CD14-positive monocyte (primary cell): ENCODE results near the gene SHCBP1. TPM values are rescaled to one million over a fixed set of nuclear protein-coding genes. Genes with fewer than 3 reads are reported as not detected.
A peak's percentile ranks its signal among the peaks of the same experiment; 100 is the strongest.

Experiments
- DNase-seq, 3 donors: peaks; one replicate each; pipeline ENCODE4 v3.0.0-alpha.2; 2011 to 2022
- H2AFZ ChIP-seq: 2 replicates; pipeline ENCODE4 v1.6.0; 2012; ENCODE audit warnings: mild to moderate bottlenecking, low read depth, low read length, inconsistent platforms; ENCODE audit not compliant: insufficient read depth, poor library complexity, severe bottlenecking
- H3K27ac ChIP-seq, 2 donors: 1 replicate in 1 of 2; 2 replicates in 1 of 2; pipeline ENCODE4 v1.5.1; 2012 to 2013; ENCODE audit warnings: low read length in 2 of 2, control low read depth in 1 of 2, inconsistent platforms in 1 of 2, low read depth in 1 of 2, mild to moderate bottlenecking in 1 of 2
- H3K27me3 ChIP-seq, 2 donors: one replicate each; pipeline versions ENCODE4 v1.6.0 to v1.6.1; 2011 to 2013; ENCODE audit warnings: low read length in 2 of 2; ENCODE audit not compliant: control insufficient read depth in 2 of 2, insufficient read depth in 2 of 2
- H3K36me3 ChIP-seq, 2 donors: replicated peaks in 1 of 2; 1 replicate in 1 of 2; 2 replicates in 1 of 2; pipeline versions ENCODE4 v1.5.1 to v1.6.1; 2012 to 2013; ENCODE audit warnings: low read length in 2 of 2, control low read depth in 1 of 2, inconsistent platforms in 1 of 2, mild to moderate bottlenecking in 1 of 2; ENCODE audit not compliant: insufficient read depth in 2 of 2, control insufficient read depth in 1 of 2
- H3K4me1 ChIP-seq, 2 donors: 1 replicate in 1 of 2; 2 replicates in 1 of 2; pipeline versions ENCODE4 v1.5.1 to v1.6.1; 2012 to 2013; ENCODE audit warnings: low read length in 2 of 2, control low read depth in 1 of 2, inconsistent platforms in 1 of 2, mild to moderate bottlenecking in 1 of 2, moderate library complexity in 1 of 2; ENCODE audit not compliant: insufficient read depth in 2 of 2, control insufficient read depth in 1 of 2
- H3K4me2 ChIP-seq: replicated peaks from 2 replicates; pipeline ENCODE3; 2012; ENCODE audit warnings: low read length, moderate library complexity, mild to moderate bottlenecking; ENCODE audit not compliant: poor library complexity, severe bottlenecking; ENCODE audit errors: extremely low read depth
- H3K4me3 ChIP-seq, 3 experiments: fragments of 200-600 bp in 1 of 3; sonication (generic) in 1 of 3; replicated peaks in 1 of 3; 1 replicate in 2 of 3; 2 replicates in 1 of 3; pipeline ENCODE4 v1.5.1; 2011 to 2013; ENCODE audit warnings: low read length in 3 of 3, mild to moderate bottlenecking in 3 of 3, control low read depth in 2 of 3, low read depth in 2 of 3, inconsistent platforms in 1 of 3, moderate library complexity in 1 of 3
- H3K79me2 ChIP-seq: 2 replicates; pipeline ENCODE4 v1.6.0; 2012; ENCODE audit warnings: mild to moderate bottlenecking, control low read depth, inconsistent platforms, low read length, moderate library complexity; ENCODE audit not compliant: insufficient read depth
- H3K9ac ChIP-seq: 2 replicates; pipeline ENCODE4 v1.6.0; 2017; ENCODE audit warnings: low read length, mild to moderate bottlenecking; ENCODE audit not compliant: insufficient read depth, poor library complexity, severe bottlenecking
- H3K9me3 ChIP-seq, 2 donors: replicated peaks in 1 of 2; 1 replicate in 1 of 2; 2 replicates in 1 of 2; pipeline versions ENCODE4 v1.5.1 to v1.6.1; 2012 to 2013; ENCODE audit warnings: low read length in 2 of 2, control low read depth in 1 of 2; ENCODE audit not compliant: control insufficient read depth in 1 of 2, insufficient read depth in 1 of 2
- H4K20me1 ChIP-seq: 2 replicates; pipeline ENCODE4 v1.6.0; 2012; ENCODE audit warnings: mild to moderate bottlenecking, low read length, control low read depth, moderate library complexity; ENCODE audit not compliant: insufficient read depth
- H3K27ac Mint-ChIP-seq, 7 donors: one replicate each; pipeline ENCODE4 v1.8.0; 2020; ENCODE audit warnings: mild to moderate bottlenecking in 7 of 7, mixed read lengths in 7 of 7, moderate library complexity in 6 of 7, inconsistent platforms in 2 of 7
- H3K27me3 Mint-ChIP-seq, 3 donors: one replicate each; pipeline ENCODE4 v1.8.0; 2021 to 2022; ENCODE audit warnings: low read depth in 3 of 3, mild to moderate bottlenecking in 3 of 3, mixed read lengths in 3 of 3, moderate library complexity in 3 of 3, inconsistent platforms in 1 of 3
- H3K36me3 Mint-ChIP-seq, 2 donors: one replicate each; pipeline ENCODE4 v1.8.0; 2020; ENCODE audit warnings: mixed read lengths in 2 of 2, inconsistent platforms in 1 of 2, mild to moderate bottlenecking in 1 of 2
- H3K4me1 Mint-ChIP-seq: one replicate; pipeline ENCODE4 v1.8.0; 2020; ENCODE audit warnings: mild to moderate bottlenecking, mixed read lengths
- H3K4me3 Mint-ChIP-seq, 2 donors: one replicate each; pipeline ENCODE4 v1.8.0; 2020; ENCODE audit warnings: mild to moderate bottlenecking in 2 of 2, mixed read lengths in 2 of 2, moderate library complexity in 1 of 2
- H3K9me3 Mint-ChIP-seq, 7 donors: one replicate each; pipeline ENCODE4 v1.8.0; 2020 to 2022; ENCODE audit warnings: mixed read lengths in 7 of 7, mild to moderate bottlenecking in 6 of 7, moderate library complexity in 6 of 7, inconsistent platforms in 2 of 7
- WGBS: methylation state at CpG from one replicate; pipeline ENCODE4 v1.1.5; 2013; ENCODE audit warnings: missing lambda C conversion rate; ENCODE audit not compliant: insufficient coverage; 5-methylcytosine and 5-hydroxymethylcytosine counted together
- intact Hi-C, 2 donors: fragments of 100-400 bp; cut with micrococcal nuclease; formaldehyde crosslinking; loops; one replicate each; pipeline versions ENCODE4 v1.15.0 to v1.15.1; 2023
- polyA plus RNA-seq, 3 donors: library from polyadenylated mRNA; depleted of rRNA in 1 of 3; unstranded in 2 of 3; stranded (reverse) in 1 of 3; fragments of 300-500 nt in 2 of 3; fragments of >200 nt in 1 of 3; fragmentation: Illumina TruSeq in 2 of 3; gene quantifications; 1 replicate in 2 of 3; 2 replicates in 1 of 3; pipeline ENCODE4 v1.2.3, GENCODE V29; 2012 to 2021
- TF ChIP-seq, protein P1 (sequence below): fragments of 200-600 bp; IDR thresholded peaks from one replicate; pipeline ENCODE4 v1.8.0; 2022; ENCODE audit warnings: antibody characterized with exemption, mild to moderate bottlenecking

Gene SHCBP1
- polyA plus RNA-seq, 3 donors = 0.45 to 2.3 (median 0.93) TPM

DNA sequence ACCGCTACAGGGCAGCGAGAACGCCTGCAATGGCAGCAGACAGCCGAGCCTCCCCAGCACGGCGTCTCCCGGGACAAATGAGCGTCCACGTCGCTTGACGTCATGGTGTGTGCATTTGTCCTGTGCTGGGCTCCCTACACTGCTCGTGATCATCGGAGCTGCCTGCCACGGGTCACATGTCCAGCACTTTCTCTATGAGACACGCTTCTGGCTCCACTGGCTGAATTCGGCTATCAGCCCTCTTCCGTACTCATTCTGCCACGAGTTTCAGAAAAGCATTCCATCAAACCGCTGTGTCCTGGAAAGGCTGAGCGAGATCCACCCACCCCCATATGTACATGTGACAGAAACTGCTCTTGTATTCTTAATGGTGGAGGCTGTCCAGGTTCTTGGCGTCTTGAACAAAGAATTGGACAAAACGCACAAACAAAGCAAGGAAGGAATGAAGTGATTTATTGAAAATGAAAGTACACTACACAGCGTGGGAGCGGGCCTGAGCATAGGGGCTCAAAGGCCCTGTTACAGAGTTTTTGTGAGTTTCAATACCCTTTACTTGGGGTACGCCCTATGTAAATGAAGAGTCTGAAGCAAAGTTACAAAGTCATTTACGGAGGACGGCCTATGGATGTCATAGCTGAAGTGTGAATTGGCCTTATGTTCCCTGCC is 28.5 kb upstream of the SHCBP1 start:
- Histone ChIP-seq H3K4me1 (no peaks in the 10 kb centered on the region), H3K27ac (no peak overlapping the region), H3K9me3 (no peaks in the 10 kb centered on the region), H3K27me3 (no peaks in the 10 kb centered on the region), H3K4me2 (no peak overlapping the region), H4K20me1 (no peaks in the 10 kb centered on the region), H3K79me2 (no peaks in the 10 kb centered on the region), H2AFZ (no peak overlapping the region), H3K9ac (no peak overlapping the region), H3K4me3 (no peak overlapping the region), H3K36me3 (peaks cover 0 to 22% of the 10 kb centered on the region in 2 donors)
- 98% methylated on average over 17 of the region's 27 CpGs for WGBS
- TF ChIP-seq, protein P1, sequence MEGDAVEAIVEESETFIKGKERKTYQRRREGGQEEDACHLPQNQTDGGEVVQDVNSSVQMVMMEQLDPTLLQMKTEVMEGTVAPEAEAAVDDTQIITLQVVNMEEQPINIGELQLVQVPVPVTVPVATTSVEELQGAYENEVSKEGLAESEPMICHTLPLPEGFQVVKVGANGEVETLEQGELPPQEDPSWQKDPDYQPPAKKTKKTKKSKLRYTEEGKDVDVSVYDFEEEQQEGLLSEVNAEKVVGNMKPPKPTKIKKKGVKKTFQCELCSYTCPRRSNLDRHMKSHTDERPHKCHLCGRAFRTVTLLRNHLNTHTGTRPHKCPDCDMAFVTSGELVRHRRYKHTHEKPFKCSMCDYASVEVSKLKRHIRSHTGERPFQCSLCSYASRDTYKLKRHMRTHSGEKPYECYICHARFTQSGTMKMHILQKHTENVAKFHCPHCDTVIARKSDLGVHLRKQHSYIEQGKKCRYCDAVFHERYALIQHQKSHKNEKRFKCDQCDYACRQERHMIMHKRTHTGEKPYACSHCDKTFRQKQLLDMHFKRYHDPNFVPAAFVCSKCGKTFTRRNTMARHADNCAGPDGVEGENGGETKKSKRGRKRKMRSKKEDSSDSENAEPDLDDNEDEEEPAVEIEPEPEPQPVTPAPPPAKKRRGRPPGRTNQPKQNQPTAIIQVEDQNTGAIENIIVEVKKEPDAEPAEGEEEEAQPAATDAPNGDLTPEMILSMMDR = no peak
- H3K9me3 Mint-ChIP-seq = peaks cover 6 to 16% (median 11%) of the 10 kb centered on the region in 7 donors
- H3K4me1 Mint-ChIP-seq = no peaks in the 10 kb centered on the region
- H3K4me3 Mint-ChIP-seq = no peak overlapping the region
- H3K36me3 Mint-ChIP-seq = peaks cover 17 to 25% of the 10 kb centered on the region in 2 donors
- intact Hi-C loops = no loop called here
- H3K27me3 Mint-ChIP-seq = peaks cover 0 to 3% (median 0%) of the 10 kb centered on the region in 3 donors
- H3K27ac Mint-ChIP-seq = peak overlapping the region in 1 of 7 donors; percentile 68
- no peak for DNase-seq

DNA sequence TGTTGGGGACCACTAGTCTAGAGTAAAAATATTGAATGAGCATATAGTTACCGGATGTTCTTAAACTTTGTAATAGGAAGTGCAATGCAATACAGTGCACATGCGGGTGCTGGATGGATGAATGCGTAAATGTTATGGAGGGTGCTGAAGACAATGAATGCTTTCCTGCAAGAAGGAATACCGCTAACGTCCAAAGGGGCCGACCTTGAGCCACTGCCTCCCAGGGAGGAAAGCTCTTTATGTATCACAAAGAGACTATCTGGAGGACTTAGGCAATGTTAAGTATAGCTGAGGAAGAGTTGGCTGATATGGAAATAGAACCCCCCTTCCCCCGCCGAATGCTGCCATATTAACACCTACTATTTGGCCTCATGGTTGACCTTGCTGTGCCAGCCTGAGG is 27.5 kb upstream of the SHCBP1 start:
- peaks cover 0 to 3% (median 0%) of the 10 kb centered on the region in 3 donors for H3K27me3 Mint-ChIP-seq
- Histone ChIP-seq H4K20me1 (no peaks in the 10 kb centered on the region), H3K4me1 (no peaks in the 10 kb centered on the region), H2AFZ (no peak overlapping the region), H3K9me3 (no peaks in the 10 kb centered on the region), H3K9ac (no peak overlapping the region), H3K4me3 (no peak overlapping the region), H3K27ac (no peak overlapping the region), H3K36me3 (peaks cover 0 to 22% of the 10 kb centered on the region in 2 donors), H3K4me2 (no peak overlapping the region), H3K27me3 (no peaks in the 10 kb centered on the region), H3K79me2 (no peaks in the 10 kb centered on the region)
- 96% methylated on average over 3 of the region's 8 CpGs for WGBS
- TF ChIP-seq, protein P1 = no peak
- intact Hi-C loops = no loop called here
- no peak overlapping the region for H3K4me3 Mint-ChIP-seq
- H3K36me3 Mint-ChIP-seq = peaks cover 25 to 32% of the 10 kb centered on the region in 2 donors
- no peak overlapping the region for H3K27ac Mint-ChIP-seq
- no peaks in the 10 kb centered on the region for H3K4me1 Mint-ChIP-seq
- H3K9me3 Mint-ChIP-seq = peaks cover 11 to 26% (median 19%) of the 10 kb centered on the region in 7 donors
- no peak for DNase-seq
